HG03342 (cell line): Measurements from ENCODE around the gene NAP1L3.

ENCODE experiments used
- ATAC-seq: cut with Tn5 transposase; IDR thresholded peaks from one replicate; pipeline ENCODE4 v1.9.1; 2021; ENCODE audit warnings: mild to moderate bottlenecking, moderate library complexity; ENCODE audit not compliant: unreplicated experiment

NAP1L3 gene, protein sequence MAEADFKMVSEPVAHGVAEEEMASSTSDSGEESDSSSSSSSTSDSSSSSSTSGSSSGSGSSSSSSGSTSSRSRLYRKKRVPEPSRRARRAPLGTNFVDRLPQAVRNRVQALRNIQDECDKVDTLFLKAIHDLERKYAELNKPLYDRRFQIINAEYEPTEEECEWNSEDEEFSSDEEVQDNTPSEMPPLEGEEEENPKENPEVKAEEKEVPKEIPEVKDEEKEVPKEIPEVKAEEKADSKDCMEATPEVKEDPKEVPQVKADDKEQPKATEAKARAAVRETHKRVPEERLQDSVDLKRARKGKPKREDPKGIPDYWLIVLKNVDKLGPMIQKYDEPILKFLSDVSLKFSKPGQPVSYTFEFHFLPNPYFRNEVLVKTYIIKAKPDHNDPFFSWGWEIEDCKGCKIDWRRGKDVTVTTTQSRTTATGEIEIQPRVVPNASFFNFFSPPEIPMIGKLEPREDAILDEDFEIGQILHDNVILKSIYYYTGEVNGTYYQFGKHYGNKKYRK

DNA sequence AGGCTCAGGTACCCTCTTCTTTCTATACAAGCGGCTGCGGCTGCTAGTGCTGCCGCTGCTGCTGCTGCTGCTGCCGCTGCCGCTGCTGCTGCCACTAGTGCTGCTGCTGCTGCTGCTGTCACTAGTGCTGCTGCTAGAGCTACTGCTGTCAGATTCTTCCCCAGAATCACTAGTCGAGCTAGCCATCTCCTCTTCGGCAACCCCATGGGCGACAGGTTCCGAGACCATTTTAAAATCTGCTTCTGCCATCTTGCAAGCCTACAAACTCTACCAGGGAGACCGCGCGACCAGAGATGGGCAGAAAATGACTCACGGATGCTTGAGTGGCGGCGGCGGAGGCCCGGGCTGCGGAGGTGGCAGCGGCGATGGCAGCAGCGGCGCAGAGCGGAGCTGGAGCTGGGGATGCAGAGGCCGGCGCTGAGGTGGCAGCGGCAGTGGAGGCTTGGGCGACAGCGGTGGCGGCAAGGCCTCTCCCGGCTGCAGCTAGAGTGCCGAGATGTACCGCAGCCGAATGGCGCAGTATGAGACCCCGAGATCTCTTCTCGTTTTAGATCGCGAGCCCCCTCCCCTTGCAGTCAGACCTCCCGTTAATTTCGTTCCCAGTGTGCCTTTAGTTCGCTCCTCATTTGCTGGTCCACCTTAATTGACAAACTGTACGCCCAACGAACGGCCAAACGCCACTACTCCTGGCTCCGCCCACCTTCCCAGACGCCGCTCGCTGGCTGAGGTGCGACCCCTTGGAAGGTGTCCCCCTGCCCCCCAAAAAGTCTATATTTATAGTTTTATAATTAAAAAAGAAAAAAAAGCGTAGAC, at the start of gene NAP1L3:
NAP1L3 (minus strand) TSS at position 523 of the 813 bp plus-strand sequence; CDS start at position 249, 274 bp downstream.
- ATAC-seq = no peak

DNA sequence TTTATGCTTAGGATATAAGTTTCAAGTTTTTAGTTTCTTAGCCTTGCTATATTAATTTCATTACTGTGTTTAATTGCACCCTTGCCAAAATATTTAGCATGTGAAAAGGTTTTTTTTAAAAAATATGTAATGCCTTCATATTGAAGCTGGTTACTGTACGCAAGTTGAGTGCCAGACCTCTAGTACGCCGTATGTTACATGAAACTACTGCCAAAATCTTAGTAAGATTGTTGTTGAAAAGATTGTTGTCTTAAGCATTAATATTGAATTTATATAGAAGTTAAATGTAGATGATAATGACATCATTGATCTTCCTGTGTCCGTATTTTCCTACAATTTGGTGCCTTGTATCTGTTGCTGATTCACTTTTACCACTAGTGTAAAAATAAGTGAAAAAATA, 37.7 kb upstream of the NAP1L3 start:
- no peak for ATAC-seq

GRCh38 chrX:93703701-93704100, 30.3 kb upstream of the NAP1L3 start:
- no peak for ATAC-seq

DNA sequence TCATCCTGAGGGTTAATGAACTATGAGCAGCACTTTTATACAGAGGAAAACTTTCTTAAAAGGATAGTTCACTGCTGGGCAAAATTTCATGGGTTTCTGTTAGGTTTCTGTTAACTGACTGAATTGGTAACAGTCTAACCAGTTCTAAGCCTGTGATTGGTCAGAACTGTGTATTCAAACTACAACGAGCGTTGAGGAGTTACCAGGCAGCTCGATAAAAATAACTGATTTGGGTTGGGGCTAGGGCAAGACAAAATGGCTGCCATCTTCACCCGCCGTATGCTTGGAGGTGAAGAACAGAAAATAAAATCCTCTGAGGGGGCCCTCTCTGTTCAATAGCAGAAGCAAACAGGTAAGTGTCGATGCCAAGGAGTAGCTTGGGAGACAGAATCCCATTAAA, 22.6 kb upstream of the NAP1L3 start:
- ATAC-seq = no peak

DNA sequence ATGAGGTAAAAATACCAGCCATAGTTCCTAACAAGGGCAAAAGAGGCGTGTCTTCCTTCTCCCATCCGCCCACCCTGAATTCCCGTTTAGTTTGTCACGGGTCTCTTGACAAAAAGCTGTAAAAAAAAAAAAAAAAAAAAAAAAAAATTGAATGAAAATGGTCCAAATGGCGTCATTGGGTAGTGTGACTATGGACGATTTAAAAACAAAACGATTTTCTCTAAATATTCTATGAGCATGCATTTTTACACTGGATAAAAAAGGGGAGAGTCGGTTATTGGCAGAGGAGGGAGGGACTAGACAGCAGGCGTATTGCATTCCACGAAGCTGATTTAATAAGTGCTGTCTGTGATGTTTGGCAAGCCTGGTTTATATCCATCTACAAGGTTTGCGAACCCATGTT, 492 bp upstream of the NAP1L3 start, which contains the start of gene FAM133A:
FAM133A (plus strand) TSS at position 338 of the 403 bp plus-strand sequence. CDS start 35,214 bp downstream, outside the sequence.
- ATAC-seq = no peak

DNA sequence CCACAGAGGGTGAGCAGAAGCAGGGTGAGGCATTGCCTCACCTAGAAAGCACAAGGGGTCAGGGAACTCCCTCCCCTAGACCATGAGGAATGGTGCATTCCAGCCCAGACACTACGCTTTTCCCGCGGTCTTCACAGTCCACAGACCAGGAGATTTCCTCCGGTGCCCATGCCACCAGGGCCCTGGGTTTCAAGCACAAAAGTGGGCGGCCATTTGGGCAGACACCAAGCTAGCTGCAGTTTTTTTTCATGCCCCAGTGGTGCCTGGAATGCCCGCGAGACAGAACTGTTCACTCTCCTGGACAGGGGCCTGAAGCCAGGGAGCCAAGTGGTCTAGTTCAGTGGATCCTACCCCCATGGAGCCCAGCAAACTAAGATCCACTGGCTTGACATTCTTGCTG, 12.8 kb downstream of the NAP1L3 start:
- no peak for ATAC-seq

DNA sequence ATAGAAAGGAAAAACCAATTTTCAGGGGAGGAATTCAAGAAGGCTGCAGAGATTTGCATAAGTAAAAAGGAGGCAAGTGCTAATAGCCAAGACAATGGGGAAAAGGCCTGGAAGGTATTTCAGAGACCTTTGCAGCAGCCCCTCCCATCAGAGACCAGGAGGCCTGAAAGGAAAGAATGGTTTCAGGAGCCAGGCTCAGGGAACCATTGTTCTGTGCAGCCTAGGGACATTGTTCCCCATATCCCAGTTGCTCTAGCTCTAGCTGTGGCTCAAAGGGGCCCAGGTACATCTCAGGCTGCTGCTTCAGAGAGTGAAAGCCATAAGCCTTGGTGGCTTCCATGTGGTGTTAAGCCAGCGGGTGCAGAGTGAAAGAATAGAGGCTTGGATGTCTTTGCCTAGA, 24.0 kb downstream of the NAP1L3 start:
- ATAC-seq = no peak

DNA sequence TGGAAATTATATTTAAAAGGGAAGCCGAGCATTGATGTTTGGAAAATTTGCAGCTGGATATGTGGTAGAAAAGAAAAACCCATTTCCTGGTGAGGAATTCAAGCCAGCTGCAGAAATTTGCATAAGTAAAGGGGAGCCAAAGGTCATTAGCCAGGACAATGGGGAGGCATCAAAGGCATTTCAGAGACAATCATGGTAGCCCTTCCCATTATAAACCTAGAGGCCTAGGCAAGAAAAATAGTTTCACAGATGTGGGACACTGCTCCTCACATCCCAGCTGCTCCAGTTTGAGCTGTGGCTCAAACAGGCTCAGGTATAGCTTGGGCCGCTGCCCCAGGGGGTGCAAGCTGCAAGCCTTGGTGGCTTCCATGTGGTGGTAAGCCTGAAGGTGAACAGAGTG, 35.8 kb downstream of the NAP1L3 start:
- ATAC-seq = no peak
